HG02678 (cell line): ENCODE measurements around the gene ZFAND3.
"Not testable (repeated sequence)": the region's sequence is repeated elsewhere in the genome, so short reads cannot be mapped to it uniquely, and the experiment has no call there.

ENCODE experiments used
- ATAC-seq: cut with Tn5 transposase; IDR thresholded peaks from one replicate; pipeline ENCODE4 v1.9.1; 2021; ENCODE audit warnings: mild to moderate bottlenecking, moderate library complexity; ENCODE audit not compliant: unreplicated experiment

The ZFAND3 gene

GRCh38 chr6:37928217-37928616, 108.7 kb downstream of the ZFAND3 start:
- ATAC-seq = no peak

GRCh38 chr6:37930288-37930971, 110.9 kb downstream of the ZFAND3 start:
- no peak for ATAC-seq

GRCh38 chr6:37931066-37931465, 111.5 kb downstream of the ZFAND3 start:
- ATAC-seq = no peak

GRCh38 chr6:37934276-37934675, 114.7 kb downstream of the ZFAND3 start:
- ATAC-seq = no peak

GRCh38 chr6:37936150-37936549, 116.6 kb downstream of the ZFAND3 start:
- no peak for ATAC-seq

- ATAC-seq = no peak
These were observed 117.4 kb downstream of the ZFAND3 start for GRCh38 chr6:37936906-37937305.

GRCh38 chr6:37938909-37939308, 119.4 kb downstream of the ZFAND3 start:
- no peak for ATAC-seq

- no peak for ATAC-seq
These were observed 120.7 kb downstream of the ZFAND3 start for GRCh38 chr6:37940074-37940847.

GRCh38 chr6:37941871-37942270, 122.3 kb downstream of the ZFAND3 start:
- ATAC-seq = no peak

- no peak for ATAC-seq
These were observed 123.3 kb downstream of the ZFAND3 start for GRCh38 chr6:37942606-37943376.

- no peak for ATAC-seq
These were observed 124.0 kb downstream of the ZFAND3 start for GRCh38 chr6:37943436-37944058.

- no peak for ATAC-seq
These were observed 126.5 kb downstream of the ZFAND3 start for GRCh38 chr6:37946057-37946456.

GRCh38 chr6:37947468-37947867, 127.9 kb downstream of the ZFAND3 start:
- no peak for ATAC-seq

GRCh38 chr6:37948584-37948983, 129.1 kb downstream of the ZFAND3 start:
- not testable (repeated sequence) for ATAC-seq

GRCh38 chr6:37952027-37952426, 132.5 kb downstream of the ZFAND3 start:
- ATAC-seq = no peak

- no peak for ATAC-seq
These were observed 135.3 kb downstream of the ZFAND3 start for GRCh38 chr6:37954791-37955190.

- no peak for ATAC-seq
These were observed 137.3 kb downstream of the ZFAND3 start for GRCh38 chr6:37956711-37957275.

- ATAC-seq = no peak
These were observed 139.5 kb downstream of the ZFAND3 start for GRCh38 chr6:37959061-37959460.

GRCh38 chr6:37960139-37960935, 140.8 kb downstream of the ZFAND3 start:
- no peak for ATAC-seq

- ATAC-seq = not testable (repeated sequence)
These were observed 143.1 kb downstream of the ZFAND3 start for GRCh38 chr6:37962481-37963080.
